HCT116 (cell line): ENCODE measurements around the gene ISM1. TPM values are rescaled to one million over a fixed set of nuclear protein-coding genes. Genes with fewer than 3 reads are reported as not detected.

ENCODE experiments used
- ATAC-seq: fragments of 200-7000 bp; cut with Tn5 transposase; 2 replicates; pipeline ENCODE4 v1.9.1; 2020; ENCODE audit warnings: mild to moderate bottlenecking, moderate library complexity
- BruUV-seq: library from RNA; stranded (reverse); fragments of 400-500 nt; replicated peaks from 2 replicates; lab custom pipeline; 2021; lab: Mats Ljungman, UMichigan
- CTCF ChIA-PET: fragments of 300-600 bp; sonication (Branson Sonifier 250); formaldehyde crosslinking; loops from one replicate; lab custom pipeline; 2021; ENCODE audit warnings: antibody characterized with exemption; lab: Charles Lee
- POLR2A ChIA-PET: fragments of 300-600, 350-600 bp; sonication (Branson Sonifier 250); formaldehyde crosslinking; loops from one replicate; lab custom pipeline; 2021; ENCODE audit warnings: antibody characterized with exemption; lab: Charles Lee
- RAD21 ChIA-PET, 2 experiments: fragments of 300-600 bp; sonication (Branson Sonifier 250); formaldehyde crosslinking; loops; one replicate each; lab custom pipeline; 2023; ENCODE audit warnings: low total read pairs in 2 of 2; ENCODE audit not compliant: uncharacterized antibody in 2 of 2, unreplicated experiment in 2 of 2, low non-redundant PET in 1 of 2; lab: Charles Lee
- DNase-seq: peaks from one replicate; pipeline ENCODE4 v3.0.0-alpha.2; 2010; ENCODE audit warnings: low read depth, low spot score
- H2AFZ ChIP-seq: fragments of 200-600 bp; shearing (Covaris generic), sonication (generic); 2 replicates; pipeline ENCODE4 v1.6.1; 2017; ENCODE audit warnings: low read depth, mixed run types, mixed read lengths, antibody characterized with exemption, low read length; ENCODE audit not compliant: poor library complexity, severe bottlenecking
- H3K27ac ChIP-seq: 2 replicates; pipeline ENCODE4 v1.5.1; 2012; ENCODE audit warnings: low read depth, low read length
- H3K27me3 ChIP-seq: fragments of 200-600 bp; sonication (generic); 2 replicates; pipeline ENCODE4 v1.6.1; 2016; ENCODE audit warnings: mixed run types, low read length, mixed read lengths; ENCODE audit not compliant: insufficient read depth
- H3K36me3 ChIP-seq, 2 experiments: fragments of 200-500 bp in 1 of 2; fragments of 200-600 bp in 1 of 2; sonication (Bioruptor generic) in 1 of 2; sonication (generic) in 1 of 2; 2 replicates each; pipeline versions ENCODE4 v1.5.1 to v1.6.1; 2014 to 2016; ENCODE audit warnings: low read length in 2 of 2, inconsistent platforms in 1 of 2, mixed read lengths in 1 of 2, mixed run types in 1 of 2; ENCODE audit not compliant: insufficient read depth in 2 of 2, control insufficient read depth in 1 of 2
- H3K4me1 ChIP-seq, 2 experiments: fragments of 200-600 bp in 1 of 2; sonication (generic) in 1 of 2; 2 replicates each; pipeline versions ENCODE4 v1.5.1 to v1.6.1; 2012 to 2017; ENCODE audit warnings: low read length in 2 of 2, inconsistent platforms in 1 of 2, mild to moderate bottlenecking in 1 of 2, mixed read lengths in 1 of 2, mixed run types in 1 of 2, moderate library complexity in 1 of 2; ENCODE audit not compliant: insufficient read depth in 2 of 2, control insufficient read depth in 1 of 2
- H3K4me2 ChIP-seq: fragments of 200-600 bp; sonication (generic); 2 replicates; pipeline ENCODE4 v1.6.1; 2017; ENCODE audit warnings: mixed run types, low read length, mixed read lengths
- H3K4me3 ChIP-seq, 2 experiments: fragments of 200-600 bp in 1 of 2; sonication (generic) in 1 of 2; replicated peaks in 1 of 2; 2 replicates each; pipeline ENCODE4 v1.5.1; 2011 to 2016; ENCODE audit warnings: low read length in 2 of 2, control low read depth in 1 of 2, low read depth in 1 of 2, mild to moderate bottlenecking in 1 of 2, mixed read lengths in 1 of 2, mixed run types in 1 of 2
- H3K79me2 ChIP-seq: fragments of 200-600 bp; sonication (generic); 2 replicates; pipeline ENCODE4 v1.6.1; 2017; ENCODE audit warnings: mild to moderate bottlenecking, mixed run types, low read length, moderate library complexity, mixed read lengths; ENCODE audit not compliant: insufficient read depth
- H3K9ac ChIP-seq: fragments of 200-600 bp; sonication (generic); 2 replicates; pipeline ENCODE4 v1.6.1; 2016; ENCODE audit warnings: low read length, mixed read lengths
- H3K9me2 ChIP-seq: fragments of 200-600 bp; sonication (generic), shearing (Covaris generic); 2 replicates; pipeline ENCODE4 v1.6.1; 2017; ENCODE audit warnings: mixed run types, mild to moderate bottlenecking, moderate library complexity; ENCODE audit not compliant: insufficient read depth
- H3K9me3 ChIP-seq, 2 experiments: fragments of 200-500 bp in 1 of 2; fragments of 200-600 bp in 1 of 2; sonication (Bioruptor generic) in 1 of 2; sonication (generic) in 1 of 2; 2 replicates each; pipeline ENCODE4 v1.6.1; 2014 to 2017; ENCODE audit warnings: low read length in 2 of 2, mixed read lengths in 2 of 2, inconsistent platforms in 1 of 2, low read depth in 1 of 2, mild to moderate bottlenecking in 1 of 2, mixed run types in 1 of 2, moderate library complexity in 1 of 2; ENCODE audit not compliant: control insufficient read depth in 1 of 2, insufficient read depth in 1 of 2
- H4K20me1 ChIP-seq: fragments of 200-600 bp; sonication (generic), shearing (Covaris generic); 2 replicates; pipeline ENCODE4 v1.6.1; 2017; ENCODE audit warnings: mixed run types, mild to moderate bottlenecking, moderate library complexity; ENCODE audit not compliant: insufficient read depth
- ATF3 ChIP-seq: IDR thresholded peaks from 2 replicates; pipeline ENCODE4 v1.6.1; 2012
- CBX3 ChIP-seq: IDR thresholded peaks from 2 replicates; pipeline ENCODE4 v1.6.1; 2012; ENCODE audit warnings: low read depth
- EZH2phosphoT487 ChIP-seq: fragments of 200-600 bp; IDR thresholded peaks from 2 replicates; pipeline ENCODE4 v1.6.1; 2018; ENCODE audit warnings: antibody characterized with exemption, borderline replicate concordance
- RAD21 ChIP-seq: IDR thresholded peaks from 2 replicates; pipeline ENCODE4 v1.6.1; 2012; ENCODE audit warnings: low read depth, mild to moderate bottlenecking
- TCF7L2 ChIP-seq: IDR thresholded peaks from 2 replicates; pipeline ENCODE4 v1.7.0; 2011; ENCODE audit warnings: borderline replicate concordance, inconsistent platforms; ENCODE audit not compliant: insufficient read depth, insufficient read length; ENCODE audit errors: extremely low read depth
- intact Hi-C: fragments of 100-400 bp; cut with micrococcal nuclease; formaldehyde crosslinking; loops from 2 replicates; pipeline ENCODE4 v1.10.0; 2022
- total RNA-seq: library from RNA; stranded (reverse); gene quantifications from one replicate; pipeline ENCODE4 v1.2.1, GENCODE V29; 2021; ENCODE audit not compliant: unreplicated experiment
- TF ChIP-seq, protein P1 (sequence below), 3 experiments: fragments of 200-600 bp in 1 of 3; sonication (generic) in 1 of 3; IDR thresholded peaks in 2 of 3; conservative IDR thresholded peaks in 1 of 3; 2 replicates each; pipeline ENCODE4 v1.5.1; 2012 to 2017; ENCODE audit warnings: low read depth in 2 of 3, low read length in 2 of 3, antibody characterized with exemption in 1 of 3, borderline replicate concordance in 1 of 3, control low read depth in 1 of 3, mild to moderate bottlenecking in 1 of 3, mixed read lengths in 1 of 3, mixed run types in 1 of 3, moderate library complexity in 1 of 3; ENCODE audit not compliant: insufficient read depth in 1 of 3

Gene ISM1
- total RNA-seq, 1 experiment from 2014 or later, result 0.37 TPM

DNA sequence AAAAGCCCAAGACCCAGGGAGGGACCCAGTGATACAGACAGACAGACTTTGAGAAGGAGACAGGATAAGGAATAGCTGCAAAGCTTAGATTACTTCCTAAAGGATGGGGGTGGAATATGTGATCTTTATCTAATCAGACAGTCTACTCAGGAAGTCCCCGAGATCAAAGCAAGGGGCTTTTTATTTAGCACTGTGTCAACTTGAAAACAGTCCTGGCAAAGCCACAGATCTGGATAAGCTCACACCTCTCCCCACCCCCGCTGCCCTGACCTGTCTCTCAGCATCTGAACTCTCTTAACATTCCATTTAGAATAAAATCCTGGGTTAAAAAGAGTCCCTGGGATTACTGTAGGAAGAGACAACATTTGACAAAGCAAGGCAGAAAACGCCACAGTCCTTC lies 101.5 kb downstream of the ISM1 start:
- H3K79me2 ChIP-seq, result no peaks in the 10 kb centered on the region
- CTCF ChIA-PET, result no interaction called here

DNA sequence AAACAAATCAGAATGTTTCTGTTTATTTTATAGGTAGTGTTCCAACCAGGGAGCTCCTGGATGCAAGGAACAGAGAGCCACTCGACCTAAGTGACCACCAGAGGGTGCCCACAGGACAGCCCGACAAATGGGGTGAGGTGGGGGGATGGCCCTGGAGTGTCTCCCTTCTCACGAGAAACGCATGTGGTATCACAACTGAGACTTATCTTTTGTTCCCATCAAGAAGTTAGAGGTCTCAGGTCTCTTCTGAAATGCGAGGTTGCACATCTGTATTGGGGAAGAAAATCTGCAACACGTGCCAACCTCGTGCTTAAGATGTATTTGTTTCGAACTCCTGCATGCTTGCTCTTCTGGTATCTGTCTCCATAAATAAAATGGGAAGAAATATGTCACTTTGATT lies 104.0 kb downstream of the ISM1 start:
- RAD21 ChIA-PET, result interaction anchor here (1.1 to 1.6 kb wide), 2 partner anchors 222 kb away, joined by 3 to 4 read pairs; no protein-coding TSS in a partner anchor
- CTCF ChIA-PET, result interaction anchor here (0.6 to 1.9 kb wide), 9 partner anchors 11 to 463 kb away, joined by 3 to 39 read pairs (median 5); no protein-coding TSS in a partner anchor

More for the DNA sequence above, 101.5 kb downstream of the ISM1 start:
- Histone ChIP-seq H3K27ac (no peak overlapping the region), H3K9ac (no peak overlapping the region), H3K4me3 (no peak overlapping the region), H3K9me3 (no peaks in the 10 kb centered on the region), H3K9me2 (0 out of 2 replicates have a peak, but pooled peaks cover 1% of the 10 kb centered on the region), H3K4me2 (no peak overlapping the region), H4K20me1 (no peaks in the 10 kb centered on the region), H3K4me1 (no peaks in the 10 kb centered on the region), H2AFZ (no peak overlapping the region), H3K36me3 (no peaks in the 10 kb centered on the region), H3K27me3 (no peaks in the 10 kb centered on the region)
- no peak for ATAC-seq
- TF ChIP-seq EZH2phosphoT487, result no peak
- no peak for DNase-seq
- POLR2A ChIA-PET, result no interaction called here
- RAD21 ChIA-PET, result no interaction called here
- intact Hi-C loops, result no loop called here
- no TSS peak for BruUV-seq

More for the DNA sequence above, 104.0 kb downstream of the ISM1 start:
- H3K36me3 ChIP-seq, result no peaks in the 10 kb centered on the region
- H4K20me1 ChIP-seq, result no peaks in the 10 kb centered on the region
- no peak overlapping the region for H3K9ac ChIP-seq
- TF ChIP-seq TCF7L2, result no peak
- TF ChIP-seq ATF3, result no peak
- TF ChIP-seq RAD21, result peak; percentile 57
- TF ChIP-seq CBX3, result no peak
- TF ChIP-seq, protein P1, sequence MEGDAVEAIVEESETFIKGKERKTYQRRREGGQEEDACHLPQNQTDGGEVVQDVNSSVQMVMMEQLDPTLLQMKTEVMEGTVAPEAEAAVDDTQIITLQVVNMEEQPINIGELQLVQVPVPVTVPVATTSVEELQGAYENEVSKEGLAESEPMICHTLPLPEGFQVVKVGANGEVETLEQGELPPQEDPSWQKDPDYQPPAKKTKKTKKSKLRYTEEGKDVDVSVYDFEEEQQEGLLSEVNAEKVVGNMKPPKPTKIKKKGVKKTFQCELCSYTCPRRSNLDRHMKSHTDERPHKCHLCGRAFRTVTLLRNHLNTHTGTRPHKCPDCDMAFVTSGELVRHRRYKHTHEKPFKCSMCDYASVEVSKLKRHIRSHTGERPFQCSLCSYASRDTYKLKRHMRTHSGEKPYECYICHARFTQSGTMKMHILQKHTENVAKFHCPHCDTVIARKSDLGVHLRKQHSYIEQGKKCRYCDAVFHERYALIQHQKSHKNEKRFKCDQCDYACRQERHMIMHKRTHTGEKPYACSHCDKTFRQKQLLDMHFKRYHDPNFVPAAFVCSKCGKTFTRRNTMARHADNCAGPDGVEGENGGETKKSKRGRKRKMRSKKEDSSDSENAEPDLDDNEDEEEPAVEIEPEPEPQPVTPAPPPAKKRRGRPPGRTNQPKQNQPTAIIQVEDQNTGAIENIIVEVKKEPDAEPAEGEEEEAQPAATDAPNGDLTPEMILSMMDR (IDR thresholded peaks at IDR 0.05 in 2 of 3, conservative IDR thresholded peaks at IDR 0.05 in 1 of 3; ENCODE audit: borderline replicate concordance in 1 of 3, insufficient read depth in 1 of 3, low read depth in 2 of 3, low read length in 2 of 3), result peak; percentile 46 to 74 (median 56); a peak in 5 of 6 replicates
- DNase-seq, result peak; percentile 18
- H3K9me2 ChIP-seq, result no peaks in the 10 kb centered on the region
- ATAC-seq, result peak; percentile 86
- no peak overlapping the region for H3K4me2 ChIP-seq
- no peaks in the 10 kb centered on the region for H3K79me2 ChIP-seq
- no peak overlapping the region for H3K27ac ChIP-seq
- no peaks in the 10 kb centered on the region for H3K27me3 ChIP-seq
- H2AFZ ChIP-seq, result no peak overlapping the region
- no TSS peak for BruUV-seq
- H3K4me3 ChIP-seq, result no peak overlapping the region
- POLR2A ChIA-PET, result no interaction called here
- no peaks in the 10 kb centered on the region for H3K4me1 ChIP-seq
- no peaks in the 10 kb centered on the region for H3K9me3 ChIP-seq
- intact Hi-C loops, result loop anchor here (1.0 to 5.0 kb wide), 2 partner anchors 221 to 447 kb away; no protein-coding TSS in a partner anchor
